Activated naive CD8-positive, alpha-beta T cell treated with anti-CD3 and anti-CD28 coated beads, Interleukin-2, amount 10 ng/mL, durations not matched to agents 7 days and 5 days (primary cell): ENCODE results near the gene RSAD2. TPM values are rescaled to one million over a fixed set of nuclear protein-coding genes. Genes with fewer than 3 reads are reported as not detected.
"Not testable (repeated sequence)": the region's sequence is repeated elsewhere in the genome, so short reads cannot be mapped to it uniquely, and the experiment has no call there.

Source experiments
- ATAC-seq: fragments of 150-1000 bp; cut with Tn5 transposase; one replicate; pipeline ENCODE4 v1.10.0; 2021; ENCODE audit warnings: low read depth, moderate library complexity
- POLR2A ChIA-PET: fragments of 350-600 bp; sonication (Branson Sonifier 250); formaldehyde crosslinking; loops from one replicate; lab custom pipeline; 2021; ENCODE audit warnings: antibody characterized with exemption; lab: Charles Lee
- DNase-seq: peaks from one replicate; pipeline ENCODE4 v3.0.0; 2021
- H3K27ac Mint-ChIP-seq: one replicate; pipeline ENCODE4 v1.8.0; 2022; ENCODE audit warnings: mild to moderate bottlenecking, mixed read lengths
- H3K27me3 Mint-ChIP-seq: one replicate; pipeline ENCODE4 v1.8.0; 2022; ENCODE audit warnings: mild to moderate bottlenecking, moderate library complexity, mixed read lengths
- H3K36me3 Mint-ChIP-seq: one replicate; pipeline ENCODE4 v1.8.0; 2021; ENCODE audit warnings: mild to moderate bottlenecking, mixed read lengths
- H3K4me1 Mint-ChIP-seq: one replicate; pipeline ENCODE4 v1.8.0; 2021; ENCODE audit warnings: mixed read lengths
- H3K4me3 Mint-ChIP-seq: one replicate; pipeline ENCODE4 v1.8.0; 2022; ENCODE audit warnings: mild to moderate bottlenecking, moderate library complexity, mixed read lengths
- H3K9me3 Mint-ChIP-seq: one replicate; pipeline ENCODE4 v1.8.0; 2021; ENCODE audit warnings: mixed read lengths
- total RNA-seq, 2 experiments: library from RNA; stranded (reverse); gene quantifications; one replicate each; pipeline ENCODE4 v1.2.3, GENCODE V29; 2021

The RSAD2 gene
- total RNA-seq, 2 experiments from 2014 or later = 104 to 105 TPM

GRCh38 chr2:6934345-6934744 lies 56.8 kb downstream of the RSAD2 start:
- Mint-ChIP-seq H3K9me3 (peaks cover 2% of the 10 kb centered on the region), H3K27ac (no peak overlapping the region), H3K36me3 (peaks cover 42% of the 10 kb centered on the region), H3K27me3 (no peaks in the 10 kb centered on the region), H3K4me1 (peaks cover 42% of the 10 kb centered on the region), H3K4me3 (peak overlapping the region; percentile 28)
- ATAC-seq (no peak), DNase-seq (no peak)
- POLR2A ChIA-PET = no interaction called here

DNA sequence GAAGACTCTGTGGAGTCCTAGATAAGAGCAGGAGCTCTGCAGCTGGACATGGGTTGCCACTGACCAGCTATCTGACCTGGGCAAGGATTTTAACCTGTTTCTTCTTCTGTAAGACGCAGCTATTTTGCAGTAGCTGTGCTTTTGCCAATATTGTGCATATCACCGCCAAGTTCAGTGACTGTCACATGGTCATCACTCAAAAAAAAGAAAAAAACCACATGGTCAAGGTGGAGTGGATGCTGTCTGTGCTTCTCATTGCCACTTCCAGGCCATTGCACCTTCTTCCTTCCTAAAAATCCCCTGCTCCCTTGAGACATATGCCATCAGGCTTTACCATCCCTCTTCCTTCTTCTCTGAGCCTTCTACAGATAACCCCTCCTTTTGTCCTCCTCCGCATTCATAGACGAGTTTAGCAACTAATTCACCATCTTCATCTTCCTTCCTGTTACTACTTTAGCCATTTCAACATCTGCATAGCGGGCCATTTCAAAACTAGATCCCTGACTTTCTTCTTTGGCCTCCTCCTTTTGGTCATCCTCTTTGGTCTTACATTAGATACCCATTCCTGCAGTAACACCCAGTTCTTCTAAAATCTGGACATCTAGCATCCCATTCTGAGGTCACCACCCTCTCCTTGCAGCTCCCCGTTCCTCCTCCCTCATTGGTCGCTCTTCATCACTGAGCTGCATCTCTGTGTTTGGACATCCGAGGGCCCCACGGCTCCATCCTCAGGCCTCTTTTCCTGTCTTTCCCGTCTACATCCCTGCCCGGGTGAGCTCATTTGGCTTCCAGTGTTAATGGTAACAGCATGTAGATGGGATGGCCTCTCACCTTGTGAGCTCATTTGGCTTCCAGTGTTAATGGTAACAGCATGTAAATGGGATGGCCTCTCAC lies 57.4 kb downstream of the RSAD2 start:
- peaks cover 2% of the 10 kb centered on the region for H3K9me3 Mint-ChIP-seq
- H3K27ac Mint-ChIP-seq = no peak overlapping the region
- no peak overlapping the region for H3K4me3 Mint-ChIP-seq
- peaks cover 39% of the 10 kb centered on the region for H3K36me3 Mint-ChIP-seq
- H3K4me1 Mint-ChIP-seq = peaks cover 39% of the 10 kb centered on the region
- ATAC-seq = no peak
- no peak for DNase-seq
- POLR2A ChIA-PET = no interaction called here
- no peaks in the 10 kb centered on the region for H3K27me3 Mint-ChIP-seq

DNA sequence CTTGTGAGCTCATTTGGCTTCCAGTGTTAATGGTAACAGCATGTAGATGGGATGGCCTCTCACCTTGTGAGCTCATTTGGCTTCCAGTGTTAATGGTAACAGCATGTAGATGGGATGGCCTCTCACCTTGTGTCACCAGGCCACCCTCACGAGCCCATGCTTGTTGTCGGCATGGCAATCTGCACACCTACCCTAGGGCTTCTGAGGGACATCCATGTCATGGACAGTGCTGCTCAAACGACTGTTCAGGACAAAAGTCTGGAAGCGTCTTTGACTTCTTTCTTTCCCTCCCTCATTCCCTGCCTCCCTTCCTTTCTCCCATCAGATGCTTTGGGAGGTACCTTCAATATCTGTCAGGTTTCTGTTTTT lies 58.1 kb downstream of the RSAD2 start:
- ATAC-seq, H3K27me3 Mint-ChIP-seq, H3K4me3 Mint-ChIP-seq, POLR2A ChIA-PET, H3K27ac Mint-ChIP-seq, H3K9me3 Mint-ChIP-seq, DNase-seq: not testable (repeated sequence)
- peaks cover 39% of the 10 kb centered on the region for H3K36me3 Mint-ChIP-seq
- H3K4me1 Mint-ChIP-seq = peaks cover 39% of the 10 kb centered on the region

- Mint-ChIP-seq H3K27ac (no peak overlapping the region), H3K4me1 (peaks cover 37% of the 10 kb centered on the region)
- POLR2A ChIA-PET = no interaction called here
Observed at GRCh38 chr2:6937157-6937556, 59.6 kb downstream of the RSAD2 start.

DNA sequence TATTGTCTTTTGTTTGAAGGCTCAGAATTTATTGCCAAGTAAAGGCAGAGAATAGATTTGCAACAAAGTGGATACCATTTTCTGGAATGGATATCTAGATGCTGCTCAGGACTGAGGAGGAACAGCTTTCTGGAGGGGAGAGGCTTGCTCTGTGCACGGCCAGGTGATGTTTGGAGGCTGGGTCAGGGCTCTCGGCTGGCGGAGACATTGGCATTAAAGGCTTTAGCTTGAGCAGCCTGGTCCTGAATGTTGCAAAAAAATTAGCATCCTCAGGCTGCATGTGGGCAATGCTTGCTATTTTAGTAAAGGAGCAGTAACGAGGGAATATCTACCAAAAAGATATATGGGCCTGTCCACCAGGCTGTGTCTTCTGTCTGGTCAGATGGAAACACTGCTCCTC lies 60.0 kb downstream of the RSAD2 start:
- Mint-ChIP-seq H3K27ac (no peak overlapping the region), H3K27me3 (no peaks in the 10 kb centered on the region), H3K4me1 (peaks cover 37% of the 10 kb centered on the region), H3K9me3 (no peaks in the 10 kb centered on the region), H3K36me3 (peaks cover 41% of the 10 kb centered on the region), H3K4me3 (no peak overlapping the region)
- ATAC-seq (no peak), DNase-seq (no peak)
- POLR2A ChIA-PET = no interaction called here

More at GRCh38 chr2:6937157-6937556, 59.6 kb downstream of the RSAD2 start:
- no peaks in the 10 kb centered on the region for H3K9me3 Mint-ChIP-seq
- no peaks in the 10 kb centered on the region for H3K27me3 Mint-ChIP-seq
- ATAC-seq (no peak), DNase-seq (no peak)
- peaks cover 40% of the 10 kb centered on the region for H3K36me3 Mint-ChIP-seq
- H3K4me3 Mint-ChIP-seq = no peak overlapping the region

DNA sequence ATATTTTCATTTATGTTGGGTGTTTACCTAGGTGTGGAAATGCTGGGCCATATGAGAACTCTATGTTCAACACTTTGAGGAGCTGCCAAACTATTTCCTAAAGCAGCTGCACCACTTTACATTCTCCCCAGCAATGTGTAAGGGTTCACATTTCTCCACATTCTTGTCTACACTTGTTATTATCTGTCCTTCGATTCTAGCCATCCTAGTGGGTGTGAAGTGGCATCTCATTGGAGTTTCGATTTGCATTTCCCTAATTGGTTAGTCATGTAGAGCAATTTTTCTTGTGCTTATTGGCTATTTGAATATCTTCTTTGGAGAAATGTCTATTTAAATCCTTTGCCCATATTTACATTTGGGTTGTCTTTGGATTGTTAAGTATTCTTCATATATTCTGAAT lies 61.5 kb downstream of the RSAD2 start:
- no peak overlapping the region for H3K4me3 Mint-ChIP-seq
- no peak overlapping the region for H3K27ac Mint-ChIP-seq
- peaks cover 39% of the 10 kb centered on the region for H3K4me1 Mint-ChIP-seq
- POLR2A ChIA-PET = no interaction called here
- H3K9me3 Mint-ChIP-seq = no peaks in the 10 kb centered on the region
- peaks cover 47% of the 10 kb centered on the region for H3K36me3 Mint-ChIP-seq
- H3K27me3 Mint-ChIP-seq = no peaks in the 10 kb centered on the region
- ATAC-seq = no peak
- no peak for DNase-seq

GRCh38 chr2:6940820-6941219 lies 63.2 kb downstream of the RSAD2 start:
- Mint-ChIP-seq H3K4me3 (no peak overlapping the region), H3K36me3 (peaks cover 47% of the 10 kb centered on the region), H3K9me3 (no peaks in the 10 kb centered on the region), H3K4me1 (peaks cover 39% of the 10 kb centered on the region), H3K27me3 (no peaks in the 10 kb centered on the region), H3K27ac (peak overlapping the region; percentile 17)
- ATAC-seq (no peak), DNase-seq (no peak)
- POLR2A ChIA-PET = no interaction called here

- POLR2A ChIA-PET = no interaction called here
- peaks cover 44% of the 10 kb centered on the region for H3K36me3 Mint-ChIP-seq
- peak overlapping the region; percentile 8 for H3K27ac Mint-ChIP-seq
- H3K4me1 Mint-ChIP-seq = peaks cover 36% of the 10 kb centered on the region
- H3K27me3 Mint-ChIP-seq = no peaks in the 10 kb centered on the region
- ATAC-seq (no peak), DNase-seq (no peak)
- H3K4me3 Mint-ChIP-seq = no peak overlapping the region
- H3K9me3 Mint-ChIP-seq = no peaks in the 10 kb centered on the region
Observed at GRCh38 chr2:6941299-6942046, 63.9 kb downstream of the RSAD2 start.

DNA sequence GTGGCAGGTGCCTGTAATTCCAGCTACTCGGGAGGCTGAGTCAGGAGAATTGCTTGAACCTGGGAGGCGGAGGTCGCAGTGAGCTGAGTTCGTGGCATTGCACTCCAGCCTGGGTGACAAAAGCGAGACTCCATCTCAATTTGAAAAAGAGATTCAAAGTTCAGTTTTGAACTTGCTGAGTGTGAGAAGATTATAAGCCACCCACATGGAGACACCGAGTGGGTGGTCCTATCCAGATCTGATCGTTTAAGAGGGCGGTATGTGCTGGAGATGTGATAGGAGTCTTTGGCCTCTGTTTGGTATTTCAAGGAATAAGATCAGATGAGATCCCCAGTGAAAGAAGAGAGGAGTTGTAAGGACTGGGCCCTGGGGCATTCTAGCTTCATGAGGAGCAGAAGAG lies 65.3 kb downstream of the RSAD2 start:
- H3K27ac Mint-ChIP-seq = peak overlapping the region; percentile 1
- ATAC-seq = no peak
- no peak overlapping the region for H3K4me3 Mint-ChIP-seq
- no peaks in the 10 kb centered on the region for H3K9me3 Mint-ChIP-seq
- POLR2A ChIA-PET = no interaction called here
- peaks cover 44% of the 10 kb centered on the region for H3K36me3 Mint-ChIP-seq
- DNase-seq = no peak
- H3K27me3 Mint-ChIP-seq = no peaks in the 10 kb centered on the region
- peaks cover 35% of the 10 kb centered on the region for H3K4me1 Mint-ChIP-seq

DNA sequence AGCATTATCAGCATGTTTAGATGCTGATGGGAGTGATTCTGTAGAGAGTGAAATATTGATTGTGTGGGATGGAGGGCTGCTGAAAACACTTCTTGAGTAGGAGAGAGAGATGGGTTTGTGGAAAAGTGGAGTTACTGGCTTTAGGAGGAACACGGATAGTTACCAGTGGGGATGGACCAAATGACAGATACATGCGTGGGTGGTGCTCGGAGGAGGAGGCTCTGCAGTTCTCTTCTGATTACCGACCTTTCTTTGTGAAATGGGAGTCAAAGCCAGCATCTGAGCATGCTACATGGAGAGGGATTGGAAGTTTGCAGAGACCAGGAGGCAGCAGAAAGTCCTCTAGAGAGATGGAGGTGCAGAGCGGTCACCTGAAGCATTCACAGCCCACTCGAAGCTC lies 65.9 kb downstream of the RSAD2 start:
- Mint-ChIP-seq H3K27ac (no peak overlapping the region), H3K27me3 (no peaks in the 10 kb centered on the region), H3K4me1 (peaks cover 39% of the 10 kb centered on the region), H3K9me3 (no peaks in the 10 kb centered on the region), H3K4me3 (no peak overlapping the region), H3K36me3 (peaks cover 47% of the 10 kb centered on the region)
- POLR2A ChIA-PET = no interaction called here
- no peak for ATAC-seq
- no peak for DNase-seq

DNA sequence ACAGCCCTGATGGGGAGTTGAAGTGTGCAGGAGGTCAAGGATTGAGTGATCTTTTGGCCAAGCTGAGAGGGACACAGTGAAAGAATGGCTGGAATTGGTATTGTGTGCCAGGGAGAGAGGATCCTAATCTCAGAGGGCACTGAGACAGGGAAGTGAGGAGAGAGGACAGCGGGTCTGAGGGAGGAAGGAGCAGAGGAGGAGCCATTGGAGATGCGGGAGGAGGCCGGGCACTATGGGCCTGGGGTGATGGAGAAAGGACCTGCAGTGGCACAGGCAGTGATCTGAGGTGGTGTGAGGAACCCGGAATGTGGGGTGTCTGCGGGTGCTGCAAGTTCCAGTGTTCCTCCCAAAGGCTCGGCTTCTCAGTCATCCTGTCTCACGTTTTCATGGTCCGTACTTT lies 66.4 kb downstream of the RSAD2 start:
- Mint-ChIP-seq H3K36me3 (peaks cover 52% of the 10 kb centered on the region), H3K27ac (no peak overlapping the region), H3K4me1 (peaks cover 39% of the 10 kb centered on the region), H3K9me3 (no peaks in the 10 kb centered on the region), H3K4me3 (peak overlapping the region; percentile 29), H3K27me3 (no peaks in the 10 kb centered on the region)
- no peak for ATAC-seq
- DNase-seq = no peak
- POLR2A ChIA-PET = no interaction called here

GRCh38 chr2:6944555-6944954 lies 67.0 kb downstream of the RSAD2 start:
- POLR2A ChIA-PET = no interaction called here
- peaks cover 53% of the 10 kb centered on the region for H3K36me3 Mint-ChIP-seq
- H3K4me1 Mint-ChIP-seq = peaks cover 39% of the 10 kb centered on the region
- H3K4me3 Mint-ChIP-seq = no peak overlapping the region
- ATAC-seq (no peak), DNase-seq (no peak)
- no peaks in the 10 kb centered on the region for H3K27me3 Mint-ChIP-seq
- H3K9me3 Mint-ChIP-seq = no peaks in the 10 kb centered on the region
- no peak overlapping the region for H3K27ac Mint-ChIP-seq

GRCh38 chr2:6945087-6945813 lies 67.7 kb downstream of the RSAD2 start:
- Mint-ChIP-seq H3K36me3 (peaks cover 57% of the 10 kb centered on the region), H3K9me3 (no peaks in the 10 kb centered on the region), H3K27me3 (no peaks in the 10 kb centered on the region), H3K4me3 (no peak overlapping the region), H3K27ac (no peak overlapping the region), H3K4me1 (peaks cover 39% of the 10 kb centered on the region)
- ATAC-seq (no peak), DNase-seq (no peak)
- POLR2A ChIA-PET = no interaction called here
